NCI-H1417 (cell line): ENCODE results near the gene ZDHHC7.
"Not testable (repeated sequence)": the region's sequence is repeated elsewhere in the genome, so short reads cannot be mapped to it uniquely, and the experiment has no call there.

Experiments used
- DNase-seq, 3 experiments: peaks; one replicate each; lab custom pipeline; 2025; lab: John Stamatoyannopoulos, UW

Gene ZDHHC7

GRCh38 chr16:85010931-85011845 is at the start of gene ZDHHC7:
Gene ZDHHC7 (minus strand): TSS chr16:85011535. CDS start chr16:84990618, 20,917 bp downstream.
- peak; percentile 66 to 91 (median 87) for DNase-seq

DNA sequence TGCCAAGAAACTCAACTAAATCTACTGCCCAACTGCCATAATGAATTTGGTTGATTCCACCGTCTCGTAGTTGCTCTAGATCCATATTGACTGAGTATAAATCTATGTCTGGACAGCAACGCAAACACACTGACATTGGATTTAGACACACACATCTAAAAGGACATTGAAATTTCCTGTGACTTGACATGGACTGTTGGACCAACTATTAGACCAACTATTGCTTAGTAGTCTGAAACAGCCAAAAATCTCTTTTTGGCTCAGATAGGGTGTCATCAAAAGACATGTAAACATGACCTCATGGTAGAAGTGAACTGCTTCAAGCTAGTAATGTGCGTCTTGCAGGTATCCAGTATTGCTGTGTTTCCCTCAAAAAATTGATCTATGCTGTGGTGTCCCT is 47.6 kb upstream of the ZDHHC7 start:
- no peak for DNase-seq

GRCh38 chr16:85057948-85058347 is 46.6 kb upstream of the ZDHHC7 start:
- DNase-seq = peak in 2 of 3 experiments; percentile 24 to 89

GRCh38 chr16:85057212-85057889 is 46.0 kb upstream of the ZDHHC7 start:
- peak in 2 of 3 experiments; percentile 6 to 40 for DNase-seq

DNA sequence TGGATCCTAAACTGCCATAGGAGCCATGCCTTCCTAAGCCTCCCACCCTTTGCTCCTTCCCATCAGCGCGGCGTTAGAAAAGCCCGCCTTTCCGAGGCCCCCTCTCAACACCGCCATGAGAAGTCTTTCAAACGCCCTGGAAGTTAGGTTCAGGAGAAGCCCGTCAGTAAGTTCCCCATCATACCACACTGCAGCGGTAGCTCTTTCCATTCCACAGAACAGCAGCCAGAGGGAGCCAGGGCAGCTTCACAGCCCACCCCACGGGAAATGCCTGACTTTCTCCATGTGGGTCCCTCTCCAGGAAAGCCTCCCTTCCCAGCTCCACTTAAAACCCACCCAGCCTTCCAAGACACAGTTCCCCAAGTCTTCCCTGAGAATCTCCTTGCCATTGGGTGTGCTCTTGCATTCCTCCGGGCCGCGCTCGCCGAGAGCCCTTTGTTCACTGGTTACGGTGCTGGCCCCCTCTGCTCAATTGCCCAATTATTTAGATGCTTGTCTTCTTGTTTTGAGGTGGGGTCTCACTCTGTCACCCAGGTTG is 44.9 kb upstream of the ZDHHC7 start:
- no peak for DNase-seq

DNA sequence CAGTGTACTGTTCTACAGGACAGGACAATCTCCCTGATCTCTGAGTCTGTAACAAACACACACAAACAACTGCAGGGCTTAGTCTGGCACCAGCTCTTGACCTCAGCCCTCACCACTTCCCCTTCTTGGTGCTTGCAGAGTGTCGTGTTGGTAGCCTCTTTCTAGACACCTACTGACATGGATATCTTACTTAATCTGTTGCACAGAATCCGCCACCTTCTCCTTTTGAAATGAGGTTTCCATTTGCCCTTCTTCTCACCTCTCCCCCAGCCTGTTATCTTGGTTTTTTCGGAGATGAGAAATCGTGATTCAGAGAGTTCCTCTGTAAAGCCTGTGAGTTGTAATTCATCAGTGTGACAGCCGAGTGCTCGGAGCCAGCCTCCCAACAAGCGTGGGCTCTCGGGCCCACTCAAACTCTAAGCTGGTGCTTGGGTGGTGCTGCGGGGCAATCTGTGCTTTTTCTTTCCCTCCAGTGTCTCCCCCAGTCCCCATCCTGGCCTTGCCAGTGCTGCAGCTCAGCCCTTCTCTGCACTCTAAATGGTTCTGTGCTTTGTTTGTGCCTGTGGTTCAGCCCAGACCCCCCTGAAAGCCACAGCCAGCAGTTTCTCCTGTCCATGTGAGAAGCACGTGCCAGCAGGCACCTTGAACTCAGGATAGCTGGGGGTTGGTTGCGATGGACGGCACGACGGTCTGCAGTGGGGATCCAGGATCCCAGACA is 44.3 kb upstream of the ZDHHC7 start:
- no peak for DNase-seq

DNA sequence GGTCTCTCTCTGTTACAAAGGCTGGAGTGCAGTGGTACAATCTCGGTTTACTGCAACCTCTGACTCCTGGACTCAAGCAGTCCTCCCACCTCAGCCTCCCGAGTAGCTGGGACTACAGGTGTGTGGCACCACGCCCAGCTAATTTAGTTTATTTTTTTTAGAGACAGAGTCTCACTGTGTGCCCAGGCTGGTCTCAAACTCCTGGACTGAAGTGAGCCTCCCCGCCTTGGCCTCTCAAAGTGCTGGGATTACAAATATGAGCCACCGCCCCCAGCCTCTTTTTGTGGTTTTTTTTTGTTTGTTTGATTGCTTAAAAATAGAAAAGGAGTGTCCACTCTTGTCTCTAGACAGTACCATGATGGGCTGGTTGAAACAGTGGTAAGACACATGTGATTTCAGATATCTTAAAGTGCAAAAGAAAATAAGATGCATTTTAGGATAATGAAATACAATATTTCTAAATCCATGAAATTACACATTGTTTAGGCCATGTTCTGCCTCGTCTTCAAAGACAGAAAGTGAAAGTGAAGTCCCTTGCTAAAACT is 43.7 kb upstream of the ZDHHC7 start:
- no peak for DNase-seq

DNA sequence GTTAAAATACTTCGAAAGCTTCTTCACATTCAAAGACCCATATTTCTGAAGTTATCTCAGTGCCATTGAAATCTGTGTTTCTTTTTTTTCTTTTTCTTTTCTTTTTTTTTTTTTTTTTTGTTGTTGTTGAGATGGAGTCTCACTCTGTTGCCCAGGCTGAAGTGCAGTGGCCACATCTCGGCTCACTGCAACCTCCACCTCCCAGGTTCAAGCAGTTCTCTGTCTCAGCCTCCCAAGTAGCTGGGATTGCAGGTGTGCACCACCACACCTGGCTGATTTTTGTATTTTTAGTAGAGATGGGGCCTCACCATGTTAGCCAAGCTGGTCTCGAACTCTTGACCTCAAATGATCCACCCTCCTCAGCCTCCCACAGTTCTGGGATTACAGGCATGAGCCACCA is 43.0 kb upstream of the ZDHHC7 start:
- DNase-seq = not testable (repeated sequence)

- no peak for DNase-seq
Measured at GRCh38 chr16:85052536-85052935, 41.2 kb upstream of the ZDHHC7 start.

- DNase-seq = no peak
Measured at GRCh38 chr16:85051683-85052082, 40.3 kb upstream of the ZDHHC7 start.

DNA sequence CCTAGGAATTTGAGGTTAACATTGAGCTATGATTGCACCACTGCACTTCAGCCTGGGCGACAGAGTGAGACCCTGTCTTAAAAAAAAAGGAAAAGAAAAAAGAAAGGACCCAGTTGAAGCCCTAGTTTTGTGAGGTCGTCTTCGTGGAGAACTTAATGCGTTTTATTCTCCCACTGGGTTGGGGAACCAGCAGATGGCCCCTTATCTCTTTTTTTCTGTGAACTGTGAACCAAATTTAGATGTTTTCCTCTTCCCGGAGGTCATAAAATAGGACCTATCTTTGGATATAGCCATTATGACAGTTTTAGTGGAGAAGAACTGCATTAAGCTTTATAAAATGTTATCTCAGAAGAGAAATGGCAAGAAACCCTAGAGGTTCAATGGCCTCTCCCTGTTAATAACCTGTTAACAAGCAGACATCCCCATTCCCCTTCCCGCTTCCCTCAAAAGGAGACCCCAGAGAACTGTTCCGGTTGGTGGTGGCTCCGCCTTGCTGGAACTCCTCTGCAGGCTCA is 39.8 kb upstream of the ZDHHC7 start:
- DNase-seq = no peak

DNA sequence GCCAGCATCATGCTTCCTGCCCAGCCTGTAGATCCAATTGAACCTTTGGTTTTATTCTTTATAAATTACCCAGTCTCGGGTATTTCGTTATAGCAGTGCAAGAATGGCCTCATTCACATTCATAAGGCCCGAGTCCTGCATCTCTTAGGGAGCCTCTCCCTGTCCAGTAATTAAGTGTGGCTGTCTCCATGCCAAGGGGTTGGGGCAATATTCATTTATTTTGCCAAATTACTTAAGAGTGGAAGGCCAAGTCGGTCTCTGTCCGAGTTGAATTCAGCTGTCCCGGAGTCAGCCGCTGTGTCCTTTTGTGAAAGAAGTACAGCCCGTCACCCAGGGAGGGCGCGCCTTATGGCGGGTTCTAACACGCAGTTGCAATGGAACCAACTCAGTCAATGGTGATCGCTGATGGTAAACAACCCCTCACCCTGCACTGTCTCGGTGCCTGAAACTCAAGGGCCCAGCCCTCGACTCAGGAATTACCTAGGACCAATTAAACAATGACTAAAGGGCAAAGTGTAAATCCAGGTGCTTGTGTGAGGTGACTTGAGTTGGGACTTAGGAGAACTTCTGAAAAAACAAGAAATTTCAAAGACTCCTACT is 38.5 kb upstream of the ZDHHC7 start:
- no peak for DNase-seq

DNA sequence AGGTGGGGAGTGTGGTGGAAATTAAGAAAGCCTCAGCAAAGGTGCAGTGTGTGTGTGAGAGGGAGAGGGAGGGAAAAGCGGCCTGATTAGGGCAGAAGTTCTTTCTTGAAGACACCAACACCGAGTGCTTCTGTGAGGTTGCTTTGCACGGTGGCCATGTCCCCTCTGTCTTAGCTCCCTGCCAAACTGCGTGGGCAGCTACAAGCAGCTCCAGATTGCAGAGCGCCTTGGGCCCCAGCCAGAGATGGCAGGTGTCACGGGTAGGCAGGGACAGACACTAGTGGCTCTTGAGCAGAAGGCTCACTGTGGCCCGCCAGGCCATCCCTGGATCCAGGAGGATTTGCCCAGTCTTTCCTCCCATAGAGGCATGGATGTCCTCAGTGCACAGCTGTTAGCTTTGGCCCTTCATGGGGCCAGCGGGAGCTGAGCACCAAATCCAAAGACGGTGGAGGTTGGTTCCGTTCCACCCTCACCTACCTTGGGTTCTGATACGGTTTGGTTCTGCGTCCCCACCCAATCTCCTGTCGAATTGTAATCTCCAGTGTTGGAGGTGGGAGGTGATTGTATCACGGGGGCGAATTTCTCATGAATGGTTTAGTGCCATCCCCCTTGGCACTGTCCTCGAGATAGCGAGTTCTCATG is 37.7 kb upstream of the ZDHHC7 start:
- DNase-seq = no peak

- no peak for DNase-seq
Measured at GRCh38 chr16:85047867-85048455, 36.6 kb upstream of the ZDHHC7 start.

DNA sequence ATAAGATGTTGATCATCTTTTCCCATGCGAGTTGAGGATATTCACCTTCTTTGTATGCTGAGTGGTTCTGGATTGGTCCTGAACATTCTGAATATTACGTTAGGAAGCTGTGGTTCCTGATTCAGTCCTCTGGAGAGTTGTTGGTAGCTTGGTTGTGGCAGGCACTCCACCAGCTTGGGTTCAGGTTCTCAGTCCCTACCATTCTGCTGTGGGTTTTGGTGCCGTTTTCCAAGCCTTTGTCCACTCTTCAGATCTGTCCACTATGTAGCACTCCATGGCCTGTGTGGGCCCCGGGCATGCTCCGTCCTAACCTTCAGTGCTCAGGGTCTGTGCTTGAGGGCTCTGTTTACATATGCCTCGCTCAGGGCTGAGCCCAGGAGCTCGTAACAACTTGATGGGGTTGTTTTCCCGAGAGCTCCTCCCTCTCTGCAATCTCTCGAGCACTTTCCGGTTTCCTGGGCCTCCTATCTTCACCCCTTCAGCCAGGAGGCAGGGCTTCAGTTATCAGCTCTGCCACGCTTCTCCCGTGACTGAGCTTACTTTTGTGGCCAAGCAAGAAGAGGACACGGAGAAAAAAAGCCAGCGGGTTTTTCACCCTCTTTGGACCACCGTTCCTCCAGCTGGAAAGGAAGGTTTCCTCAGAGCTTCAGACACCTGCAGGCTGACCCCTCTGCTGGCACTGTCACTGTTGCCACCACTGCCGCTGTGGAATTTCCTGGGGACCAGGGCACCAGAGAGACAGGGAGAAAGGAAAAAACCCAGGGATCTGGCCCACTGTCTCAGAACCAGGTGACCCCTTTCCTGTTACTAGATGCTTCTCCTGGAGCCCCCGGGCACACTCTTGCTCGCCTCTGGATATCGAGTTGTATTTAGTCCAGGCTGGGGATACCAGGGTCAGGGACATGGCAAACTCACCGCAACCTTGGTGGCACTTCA is 35.9 kb upstream of the ZDHHC7 start:
- DNase-seq = no peak

- no peak for DNase-seq
Measured at GRCh38 chr16:85046472-85046916, 35.2 kb upstream of the ZDHHC7 start.

GRCh38 chr16:85045641-85046471 is 34.5 kb upstream of the ZDHHC7 start:
- no peak for DNase-seq

DNA sequence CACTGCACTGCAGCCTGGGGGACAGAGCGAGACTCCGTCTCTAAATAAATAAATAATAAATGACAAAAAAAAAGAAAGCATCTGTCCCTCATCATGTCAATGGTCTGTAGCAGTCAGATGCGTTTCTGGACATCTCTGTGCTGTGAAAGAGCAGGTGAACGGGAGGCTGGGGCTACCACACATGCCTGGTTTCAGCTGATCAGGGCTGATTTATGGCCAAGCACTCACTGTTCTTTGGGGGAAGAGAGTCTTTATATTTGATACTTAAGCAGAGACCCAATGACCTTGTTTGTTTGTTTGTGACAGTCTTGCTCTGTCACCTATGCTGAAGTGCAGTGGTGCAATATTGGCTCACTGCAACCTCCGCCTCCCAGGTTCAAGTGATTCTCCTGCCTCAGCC is 33.7 kb upstream of the ZDHHC7 start:
- DNase-seq = no peak
